Esophagus muscularis mucosa (tissue), 4 donors: ENCODE measurements around the gene MEF2A.

Experiments
- CTCF ChIP-seq, 3 experiments: fragments of 200-600 bp in 2 of 3; fragments of 450-650 bp in 1 of 3; sonication (generic) in 2 of 3; IDR thresholded peaks; one replicate each; pipeline ENCODE4 v1.5.1; 2017 to 2019; ENCODE audit warnings: antibody characterized with exemption in 3 of 3, mild to moderate bottlenecking in 2 of 3, moderate library complexity in 1 of 3
- EP300 ChIP-seq: sonication (generic); formaldehyde crosslinking; IDR thresholded peaks from one replicate; pipeline ENCODE4 v1.6.1; 2017; ENCODE audit warnings: antibody characterized with exemption
- POLR2A ChIP-seq: fragments of 450-650 bp; IDR thresholded peaks from one replicate; pipeline ENCODE4 v1.6.1; 2017; ENCODE audit warnings: antibody characterized with exemption, moderate library complexity, mild to moderate bottlenecking, low read depth
- POLR2AphosphoS5 ChIP-seq, 2 donors: sonication (generic); formaldehyde crosslinking; IDR thresholded peaks; one replicate each; pipeline ENCODE4 v1.6.1; 2017; ENCODE audit warnings: antibody characterized with exemption in 2 of 2

GRCh38 chr15:99546441-99547100, 19.2 kb upstream of the MEF2A start:
- TF ChIP-seq CTCF (IDR thresholded peaks at IDR 0.05) (no peak), POLR2AphosphoS5 (IDR thresholded peaks at IDR 0.05) (no peak), POLR2A (no peak), EP300 (no peak)
